Thyroid gland (tissue), 4 donors: ENCODE results near the gene CACNA1I.

ENCODE experiments used
- POLR2A ChIP-seq, 2 donors: fragments of 450-650 bp; IDR thresholded peaks; one replicate each; pipeline ENCODE4 v1.6.1; 2017; ENCODE audit warnings: antibody characterized with exemption in 2 of 2, mild to moderate bottlenecking in 2 of 2, moderate library complexity in 1 of 2
- TF ChIP-seq, protein P1 (sequence below), 6 experiments: fragments of 200-600 bp in 3 of 6; fragments of 450-650 bp in 3 of 6; sonication (generic) in 3 of 6; IDR thresholded peaks; one replicate each; pipeline ENCODE4 v1.5.1; 2016 to 2019; ENCODE audit warnings: antibody characterized with exemption in 6 of 6, mild to moderate bottlenecking in 2 of 6, inconsistent platforms in 1 of 6, moderate library complexity in 1 of 6

DNA sequence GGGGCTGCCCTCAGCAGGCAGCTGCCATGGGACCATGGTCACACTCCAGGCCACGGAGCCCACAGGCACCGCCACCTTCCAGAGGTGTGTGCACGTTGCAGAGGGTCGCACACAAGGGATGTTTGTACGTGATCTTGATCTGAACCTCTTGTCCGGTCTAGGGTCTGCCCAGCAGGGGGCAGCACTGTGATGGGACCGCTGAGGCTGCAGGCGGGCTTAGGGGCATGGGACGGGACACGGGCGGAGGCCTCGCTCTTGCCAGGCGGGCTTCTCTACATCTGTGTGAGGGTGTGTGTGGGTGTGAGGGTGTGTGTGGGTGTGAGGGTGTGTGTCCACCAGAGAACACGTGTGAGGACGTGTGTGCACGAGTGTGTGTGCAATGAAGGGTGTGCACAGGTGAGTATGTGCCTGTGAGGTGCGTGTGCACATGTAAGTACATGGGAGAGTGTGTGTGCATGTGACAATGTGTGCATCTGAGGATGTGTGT, 52.4 kb downstream of the CACNA1I start:
- no peak for TF ChIP-seq POLR2A (IDR thresholded peaks at IDR 0.05)
- TF ChIP-seq, protein P1, sequence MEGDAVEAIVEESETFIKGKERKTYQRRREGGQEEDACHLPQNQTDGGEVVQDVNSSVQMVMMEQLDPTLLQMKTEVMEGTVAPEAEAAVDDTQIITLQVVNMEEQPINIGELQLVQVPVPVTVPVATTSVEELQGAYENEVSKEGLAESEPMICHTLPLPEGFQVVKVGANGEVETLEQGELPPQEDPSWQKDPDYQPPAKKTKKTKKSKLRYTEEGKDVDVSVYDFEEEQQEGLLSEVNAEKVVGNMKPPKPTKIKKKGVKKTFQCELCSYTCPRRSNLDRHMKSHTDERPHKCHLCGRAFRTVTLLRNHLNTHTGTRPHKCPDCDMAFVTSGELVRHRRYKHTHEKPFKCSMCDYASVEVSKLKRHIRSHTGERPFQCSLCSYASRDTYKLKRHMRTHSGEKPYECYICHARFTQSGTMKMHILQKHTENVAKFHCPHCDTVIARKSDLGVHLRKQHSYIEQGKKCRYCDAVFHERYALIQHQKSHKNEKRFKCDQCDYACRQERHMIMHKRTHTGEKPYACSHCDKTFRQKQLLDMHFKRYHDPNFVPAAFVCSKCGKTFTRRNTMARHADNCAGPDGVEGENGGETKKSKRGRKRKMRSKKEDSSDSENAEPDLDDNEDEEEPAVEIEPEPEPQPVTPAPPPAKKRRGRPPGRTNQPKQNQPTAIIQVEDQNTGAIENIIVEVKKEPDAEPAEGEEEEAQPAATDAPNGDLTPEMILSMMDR (IDR thresholded peaks at IDR 0.05): peak in 4 of 6 experiments; percentile 15 to 37 (median 23)
